ENCODE data around the gene UNC93B1.
"Not testable (repeated sequence)": the region's sequence is repeated elsewhere in the genome, so short reads cannot be mapped to it uniquely, and the experiment has no call there.

UNC93B1 gene

GRCh38 chr11:68009391-68010089, 5.6 kb upstream of the UNC93B1 start:
- DNase-seq = no peak

GRCh38 chr11:68008381-68009337, 4.8 kb upstream of the UNC93B1 start:
- no peak for DNase-seq

GRCh38 chr11:68007498-68008380, 3.8 kb upstream of the UNC93B1 start:
- DNase-seq = no peak

GRCh38 chr11:68006606-68007166, 2.8 kb upstream of the UNC93B1 start:
- no peak for DNase-seq

- no peak for DNase-seq
Observed at GRCh38 chr11:68004551-68005335, 846 bp upstream of the UNC93B1 start.

GRCh38 chr11:68002938-68003845, 705 bp downstream of the UNC93B1 start:
- peak; percentile 35 for DNase-seq

GRCh38 chr11:68002575-68002937, 1.3 kb downstream of the UNC93B1 start:
- no peak for DNase-seq

GRCh38 chr11:67999704-68000103, 4.2 kb downstream of the UNC93B1 start:
- no peak for DNase-seq

- no peak for DNase-seq
Observed at GRCh38 chr11:67999201-67999629, 4.7 kb downstream of the UNC93B1 start.

- DNase-seq = no peak
Observed at GRCh38 chr11:67998150-67999045, 5.5 kb downstream of the UNC93B1 start.

GRCh38 chr11:67997475-67997921, 6.4 kb downstream of the UNC93B1 start:
- DNase-seq = no peak

GRCh38 chr11:67996622-67997474, 7.0 kb downstream of the UNC93B1 start:
- DNase-seq = no peak

GRCh38 chr11:67996051-67996450, 7.8 kb downstream of the UNC93B1 start:
- DNase-seq = no peak

- not testable (repeated sequence) for DNase-seq
Observed at GRCh38 chr11:67995579-67995978, 8.3 kb downstream of the UNC93B1 start.

- not testable (repeated sequence) for DNase-seq
Observed at GRCh38 chr11:67995129-67995528, 8.8 kb downstream of the UNC93B1 start.

- DNase-seq = not testable (repeated sequence)
Observed at GRCh38 chr11:67994387-67994786, 9.5 kb downstream of the UNC93B1 start.

- not testable (repeated sequence) for DNase-seq
Observed at GRCh38 chr11:67993821-67994220, 10.1 kb downstream of the UNC93B1 start.

GRCh38 chr11:67991347-67992121, 12.4 kb downstream of the UNC93B1 start:
- DNase-seq = not testable (repeated sequence)
